K562 (cell line): ENCODE results near the gene POLD3. TPM values are rescaled to one million over a fixed set of nuclear protein-coding genes. Genes with fewer than 3 reads are reported as not detected.

Experiments used
- ATAC-seq: fragments of 200-7000 bp; cut with Tn5 transposase; 3 replicates; pipeline ENCODE4 v1.9.1; 2020; ENCODE audit warnings: moderate library complexity
- BruUV-seq: library from RNA; stranded (reverse); fragments of 400-500 nt; replicated peaks from 2 replicates; lab custom pipeline; 2021; lab: Mats Ljungman, UMichigan
- CTCF ChIA-PET: fragments of 300-600 bp; formaldehyde crosslinking; extraction: SDS; loops from one replicate; lab custom pipeline; 2021; ENCODE audit warnings: low intra/inter-chr PET ratio; lab: Yijun Ruan, JAX
- POLR2A ChIA-PET: fragments of 300-600, 350-650 bp; sonication (Branson Sonifier 250); formaldehyde crosslinking; extraction: SDS; loops from one replicate; lab custom pipeline; 2021; ENCODE audit warnings: antibody characterized with exemption, inconsistent platforms; lab: Yijun Ruan, JAX
- DNase-seq, 4 experiments: peaks; one replicate each; pipeline versions ENCODE4 v3.0.0 to v3.0.0-alpha.2; 2011 to 2018; ENCODE audit warnings: low spot score in 3 of 4, mixed read lengths in 3 of 4; ENCODE audit errors: extremely low read depth in 1 of 4
- FAIRE-seq: peaks from 2 replicates; lab custom pipeline; 2011; peaks lifted over from hg19 to GRCh38; lab: Jason Lieb, UNC
- H2AFZ ChIP-seq: 2 replicates; pipeline ENCODE4 v1.6.0; 2011; ENCODE audit warnings: low read depth, low read length, control low read depth, inconsistent platforms
- H3K27ac ChIP-seq: fragments of 200-600 bp; 3 replicates; pipeline ENCODE4 v1.8.0; 2011; ENCODE audit warnings: low read depth, mild to moderate bottlenecking, control low read depth, inconsistent platforms, low read length, moderate library complexity, mixed read lengths; ENCODE audit errors: extremely low read depth
- H3K27me3 ChIP-seq, 2 experiments: fragments of 300-600 bp in 1 of 2; 2 replicates in 1 of 2; 3 replicates in 1 of 2; pipeline versions ENCODE4 v1.6.0 to v1.8.0; 2011; ENCODE audit warnings: inconsistent platforms in 2 of 2, low read length in 2 of 2, mild to moderate bottlenecking in 1 of 2, mixed read lengths in 1 of 2, moderate library complexity in 1 of 2; ENCODE audit not compliant: control insufficient read depth in 2 of 2, insufficient read depth in 2 of 2
- H3K36me3 ChIP-seq: fragments of 300-600 bp; 3 replicates; pipeline ENCODE4 v1.8.0; 2011; ENCODE audit warnings: mild to moderate bottlenecking, low read length, inconsistent platforms; ENCODE audit not compliant: control insufficient read depth, insufficient read depth
- H3K4me1 ChIP-seq, 2 experiments: fragments of 200-600 bp in 1 of 2; replicated peaks in 1 of 2; 2 replicates in 1 of 2; 3 replicates in 1 of 2; pipeline versions ENCODE4 v1.5.1 to v1.8.0; 2011; ENCODE audit warnings: inconsistent platforms in 2 of 2, low read length in 2 of 2, mild to moderate bottlenecking in 1 of 2, mixed read lengths in 1 of 2, moderate library complexity in 1 of 2; ENCODE audit not compliant: control insufficient read depth in 2 of 2, insufficient read depth in 2 of 2
- H3K4me2 ChIP-seq: 2 replicates; pipeline ENCODE4 v1.6.1; 2011; ENCODE audit warnings: low read length, control low read depth, inconsistent platforms, mixed read lengths; ENCODE audit not compliant: insufficient read depth
- H3K4me3 ChIP-seq: fragments of 200-600 bp; sonication (generic), shearing (Covaris generic); 2 replicates; pipeline ENCODE4 v1.5.1; 2016; ENCODE audit warnings: control low read depth, inconsistent platforms
- H3K79me2 ChIP-seq: fragments of 200-600 bp; 3 replicates; pipeline ENCODE4 v1.8.0; 2011; ENCODE audit warnings: low read length, inconsistent platforms; ENCODE audit not compliant: control insufficient read depth, insufficient read depth
- H3K9ac ChIP-seq, 2 experiments: 2 replicates each; pipeline versions ENCODE4 v1.6.0 to v1.6.1; 2011; ENCODE audit warnings: low read depth in 2 of 2, low read length in 2 of 2, control low read depth in 1 of 2, inconsistent platforms in 1 of 2, mild to moderate bottlenecking in 1 of 2, mixed read lengths in 1 of 2; ENCODE audit not compliant: insufficient read depth in 1 of 2
- H3K9me1 ChIP-seq: one replicate; pipeline ENCODE4 v1.6.0; 2011; ENCODE audit warnings: inconsistent platforms, mild to moderate bottlenecking, low read length, moderate library complexity; ENCODE audit not compliant: control insufficient read depth, insufficient read depth
- H3K9me3 ChIP-seq: replicated peaks from 2 replicates; pipeline ENCODE4 v1.5.1; 2011; ENCODE audit warnings: low read depth, low read length, inconsistent platforms; ENCODE audit not compliant: control insufficient read depth, insufficient read depth
- H4K20me1 ChIP-seq: replicated peaks from 2 replicates; pipeline ENCODE4 v1.6.1; 2011; ENCODE audit warnings: low read length, inconsistent platforms, mixed read lengths; ENCODE audit not compliant: control insufficient read depth, insufficient read depth
- CHD4 ChIP-seq: fragments of 200-600 bp; sonication (generic); IDR thresholded peaks from 3 replicates; pipeline ENCODE4 v1.6.1; 2012; ENCODE audit warnings: low read depth, mild to moderate bottlenecking, mixed read lengths, low read length, inconsistent platforms; ENCODE audit not compliant: insufficient read depth, insufficient replicate concordance, poor library complexity, severe bottlenecking
- CREB1 ChIP-seq, 2 experiments: sonication (generic) in 1 of 2; formaldehyde crosslinking in 1 of 2; IDR thresholded peaks; 2 replicates each; pipeline versions ENCODE4 v1.6.1 to v1.8.0; 2012 to 2022; ENCODE audit warnings: inconsistent platforms in 1 of 2, mild to moderate bottlenecking in 1 of 2, missing genetic modification reagents in 1 of 2, moderate library complexity in 1 of 2
- SMARCA4 ChIP-seq: fragments of 450-650 bp; IDR thresholded peaks from 2 replicates; pipeline ENCODE4 v1.6.1; 2016
- ZNF398 ChIP-seq: fragments of 250-450 bp; sonication (Bioruptor Pico); IDR thresholded peaks from 2 replicates; pipeline ENCODE4 v1.8.0; 2021; ENCODE audit warnings: moderate library complexity, mild to moderate bottlenecking, inconsistent platforms
- ZNF655 ChIP-seq: fragments of 250-450 bp; sonication (Bioruptor Pico); IDR thresholded peaks from 2 replicates; pipeline ENCODE4 v1.5.0; 2021
- WGBS: fragments of 100-300 bp; shearing (Covaris generic); methylation state at CpG from one replicate; pipeline ENCODE4 v1.1.6; 2016; ENCODE audit warnings: low coverage, mixed read lengths; ENCODE audit not compliant: insufficient coverage; ENCODE audit errors: missing lambda C conversion rate; 5-methylcytosine and 5-hydroxymethylcytosine counted together
- in situ Hi-C: fragments of 300-500 bp; cut with MboI; formaldehyde crosslinking; loops from 4 replicates; pipeline ENCODE4 v1.15.0; 2018; ENCODE audit warnings: inconsistent platforms, mixed read lengths
- intact Hi-C: fragments of 100-400 bp; cut with micrococcal nuclease; formaldehyde crosslinking; loops from 2 replicates; pipeline ENCODE4 v1.14.2; 2022
- polyA plus RNA-seq, 8 experiments: library from polyadenylated mRNA; depleted of rRNA in 4 of 8; stranded (reverse) in 5 of 8; unstranded in 3 of 8; fragments of >200 nt; fragmentation: Nextera tagmentation in 2 of 8; fragmentation: Illumina TruSeq in 1 of 8; extraction: Ambion mirVana in 2 of 8; extraction: Trizol in 1 of 8; gene quantifications; 2 replicates each; pipeline versions ENCODE4 v1.2.1 to v1.2.3, GENCODE V29; 2011 to 2014; ENCODE audit warnings: inconsistent platforms in 1 of 8, missing spikeins in 1 of 8
- total RNA-seq, 7 experiments: library from RNA; depleted of rRNA in 6 of 7; stranded (reverse); fragments of >200 nt in 6 of 7; fragmentation: Illumina TruSeq in 2 of 7; extraction: Trizol in 2 of 7; gene quantifications; 2 replicates each; pipeline versions ENCODE4 v1.2.1 to v1.2.3, GENCODE V29; 2011 to 2021; ENCODE audit warnings: low replicate concordance in 1 of 7

The POLD3 gene
- total and polyA plus RNA-seq, 9 of the 15 experiments (the other 6 are each of a cell fraction or from before 2014, with no cell fraction given), result 10.6 to 40.1 (median 24.6) TPM

GRCh38 chr11:74673693-74674360 lies 81.4 kb downstream of the POLD3 start (continued):
- TF ChIP-seq ZNF655 (CRISPR knock-in tag), result no peak
- peak; percentile 16; the same call in 1 of the 2 replicates for TF ChIP-seq SMARCA4

GRCh38 chr11:74675761-74676160 lies 83.4 kb downstream of the POLD3 start:
- H3K9me3 ChIP-seq, result no peaks in the 10 kb centered on the region
- WGBS, result 26% methylated on average over 3 of the region's 3 CpGs
- TF ChIP-seq ZNF398, result no peak
- TF ChIP-seq CHD4, result no peak
- no peak for TF ChIP-seq CREB1 (IDR thresholded peaks at IDR 0.05)
- TF ChIP-seq CREB1 (CRISPR knock-in tag; IDR thresholded peaks at IDR 0.05), result no peak
- no peak for ATAC-seq
- H3K27me3 ChIP-seq, result no peaks in the 10 kb centered on the region
- H2AFZ ChIP-seq, result no peak overlapping the region
- no peak for DNase-seq
- CTCF ChIA-PET, result no interaction called here
- no peak overlapping the region for H3K4me3 ChIP-seq
- H3K4me2 ChIP-seq, result no peak overlapping the region
- no peaks in the 10 kb centered on the region for H4K20me1 ChIP-seq
- H3K4me1 ChIP-seq, result peaks cover 21 to 23% of the 10 kb centered on the region in 2 experiments
- H3K36me3 ChIP-seq, result no peaks in the 10 kb centered on the region
- intact Hi-C loops (no loop called here), in situ Hi-C loops (no loop called here)
- H3K9me1 ChIP-seq, result no peaks in the 10 kb centered on the region
- H3K9ac ChIP-seq, result no peak overlapping the region
- POLR2A ChIA-PET, result no interaction called here
- H3K79me2 ChIP-seq, result no peaks in the 10 kb centered on the region
- BruUV-seq, result no TSS peak
- FAIRE-seq, result no peak
- H3K27ac ChIP-seq, result no peak overlapping the region
